Measurements from ENCODE around the gene SLC6A7. TPM values are rescaled to one million over a fixed set of nuclear protein-coding genes. Genes with fewer than 3 reads are reported as not detected.
A peak's percentile ranks its signal among the peaks of the same experiment; 100 is the strongest.
"Not testable (repeated sequence)": the region's sequence is repeated elsewhere in the genome, so short reads cannot be mapped to it uniquely, and the experiment has no call there.

The SLC6A7 gene
- total RNA-seq, 1 donor from 2014 or later = not detected

GRCh38 chr5:150219142-150219541, 29.3 kb downstream of the SLC6A7 start:
- ATAC-seq = no peak

DNA sequence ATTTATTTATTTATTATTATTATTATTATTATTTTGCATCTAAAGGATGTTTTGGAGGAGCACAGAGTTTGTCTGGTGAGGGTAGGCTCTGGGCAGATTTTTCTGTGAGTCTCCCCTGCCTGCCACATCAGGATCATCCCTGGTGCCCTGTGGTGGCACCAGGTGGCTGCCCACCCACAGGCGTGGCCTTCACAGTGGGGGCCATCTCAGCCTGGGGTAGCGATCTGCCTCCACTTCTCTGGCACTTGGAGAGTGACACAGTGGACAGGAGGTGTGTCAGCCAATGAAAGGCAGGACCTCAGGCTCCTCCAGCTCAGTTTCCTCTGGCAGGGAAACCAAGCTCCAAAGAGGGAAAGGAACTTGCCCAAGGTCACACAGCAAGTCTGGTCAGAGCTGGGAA, 30.0 kb downstream of the SLC6A7 start:
- no peak for ATAC-seq

- no peak for ATAC-seq
Measured at GRCh38 chr5:150221471-150221870, 31.6 kb downstream of the SLC6A7 start.

DNA sequence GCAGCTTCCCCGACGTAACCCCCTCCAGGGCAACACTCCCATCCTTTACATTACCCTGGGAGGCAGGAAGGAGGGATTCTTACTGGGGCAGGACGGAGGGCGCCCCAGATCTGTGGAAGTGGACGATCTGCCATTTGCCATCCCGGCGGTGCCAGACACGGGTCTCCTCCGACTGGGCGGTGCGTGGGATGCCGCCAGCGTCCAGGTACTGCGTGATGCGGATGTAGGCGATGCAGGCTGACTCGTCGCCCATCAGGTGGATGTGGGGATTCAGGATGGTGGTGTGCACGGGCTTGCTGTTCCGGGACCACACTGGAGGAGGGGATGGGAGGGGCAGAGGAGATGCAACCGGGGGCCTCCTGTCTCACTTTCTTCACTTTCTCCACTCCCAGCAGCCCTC, 33.0 kb downstream of the SLC6A7 start:
- no peak for ATAC-seq

DNA sequence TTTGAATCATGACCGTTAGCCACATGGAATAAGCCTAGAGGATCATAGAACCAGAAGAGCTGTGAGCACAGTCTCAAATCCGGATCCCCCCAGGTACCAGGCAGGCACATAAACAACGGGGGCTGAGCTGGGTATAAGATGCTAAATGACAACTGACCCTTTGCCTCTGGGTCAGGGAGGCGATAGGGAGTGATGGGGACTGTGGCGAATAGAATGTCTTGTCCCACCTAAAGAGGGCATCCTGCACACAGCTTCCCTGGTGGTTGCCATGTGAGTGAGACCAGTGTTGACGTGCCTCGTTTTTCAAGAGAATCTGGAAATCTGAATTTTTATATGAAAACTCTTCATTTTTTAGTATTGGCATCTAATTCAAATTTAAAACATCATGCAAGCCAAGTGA, 33.6 kb downstream of the SLC6A7 start:
- ATAC-seq = no peak

DNA sequence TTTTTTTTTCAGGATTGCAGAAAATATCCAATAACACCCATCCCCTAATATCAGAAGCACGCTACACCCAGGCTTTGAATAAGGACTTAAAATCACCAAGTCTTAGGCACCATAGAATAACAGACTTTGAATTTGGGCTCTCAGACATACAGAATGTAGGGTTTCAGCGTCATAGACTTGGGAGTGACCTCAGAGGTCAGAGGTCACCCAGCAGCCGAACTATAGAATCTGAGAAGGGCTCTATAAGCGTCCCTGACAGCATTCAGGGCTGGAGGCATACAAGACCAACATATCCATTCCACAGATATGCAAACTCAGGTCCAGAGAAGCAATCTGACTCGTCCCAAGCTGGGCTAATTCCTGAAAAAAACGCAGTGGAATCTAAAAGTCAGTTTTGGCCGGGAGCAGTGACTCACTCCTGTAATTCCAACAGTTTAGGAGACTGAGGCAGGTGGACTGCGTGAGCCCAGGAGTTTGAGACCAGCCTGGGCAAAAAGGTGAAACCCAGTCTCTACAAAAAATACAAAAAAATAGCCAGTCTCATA, 34.7 kb downstream of the SLC6A7 start:
- ATAC-seq = no peak

- no peak for ATAC-seq
Measured at GRCh38 chr5:150227036-150227435, 37.2 kb downstream of the SLC6A7 start.

DNA sequence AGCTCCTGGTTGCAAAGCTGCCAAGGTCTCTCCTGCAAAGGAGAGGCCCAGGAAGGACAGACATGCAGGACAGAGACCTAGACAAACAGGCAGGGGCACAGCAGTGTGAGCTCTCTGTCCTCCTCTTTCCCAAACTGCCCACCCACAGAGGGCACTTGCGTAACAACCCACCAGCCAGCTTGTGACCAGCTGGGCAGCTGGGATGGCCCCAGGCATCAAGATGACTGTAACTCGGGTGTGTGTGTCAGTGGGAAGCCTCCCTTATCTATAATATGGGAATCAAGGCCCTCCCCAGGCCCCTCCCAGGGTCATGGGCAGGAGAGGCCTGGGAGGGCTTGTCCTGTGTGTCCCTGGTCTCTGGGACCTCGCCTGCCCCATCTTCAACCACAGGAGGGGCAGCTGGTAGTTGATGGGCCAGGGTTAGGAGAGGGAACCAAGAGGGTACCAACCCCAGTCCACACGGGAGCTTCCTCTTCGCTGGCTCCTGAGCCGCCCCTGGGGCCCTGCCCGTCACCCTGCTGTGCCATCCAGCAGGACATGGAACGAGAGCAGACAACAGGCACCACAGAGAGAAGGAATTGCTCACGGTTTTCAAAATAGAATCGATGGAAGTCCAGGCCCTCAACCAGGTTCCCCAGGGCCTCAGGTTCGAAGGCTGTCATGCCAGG, 37.9 kb downstream of the SLC6A7 start:
- ATAC-seq = no peak

GRCh38 chr5:150229571-150229970, 39.7 kb downstream of the SLC6A7 start:
- ATAC-seq = no peak

GRCh38 chr5:150230842-150231241, 41.0 kb downstream of the SLC6A7 start:
- ATAC-seq = no peak

DNA sequence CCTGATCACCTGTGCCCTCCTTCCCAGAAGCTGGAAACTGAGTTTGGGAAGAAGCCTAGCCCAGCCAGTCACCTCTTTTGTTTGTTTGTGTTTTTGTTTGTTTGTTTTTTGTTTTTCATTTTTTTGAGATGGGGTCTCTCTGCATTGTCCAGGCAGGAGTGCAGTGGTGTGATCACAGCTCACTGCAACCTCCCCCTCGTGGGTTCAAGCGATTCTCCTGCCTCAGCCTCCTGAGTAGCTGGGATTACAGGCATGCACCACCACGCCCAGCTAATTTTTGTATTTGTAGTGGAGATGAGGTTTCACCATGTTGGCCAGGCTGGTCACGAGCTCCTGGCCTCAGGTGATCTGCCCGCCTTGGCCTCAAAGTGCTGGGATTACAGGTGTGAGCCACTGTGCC, 43.8 kb downstream of the SLC6A7 start:
- not testable (repeated sequence) for ATAC-seq

GRCh38 chr5:150234576-150235499, 45.0 kb downstream of the SLC6A7 start:
- no peak for ATAC-seq

GRCh38 chr5:150235500-150235854, 45.6 kb downstream of the SLC6A7 start:
- ATAC-seq = no peak

- no peak for ATAC-seq
Measured at GRCh38 chr5:150236313-150236712, 46.5 kb downstream of the SLC6A7 start.

DNA sequence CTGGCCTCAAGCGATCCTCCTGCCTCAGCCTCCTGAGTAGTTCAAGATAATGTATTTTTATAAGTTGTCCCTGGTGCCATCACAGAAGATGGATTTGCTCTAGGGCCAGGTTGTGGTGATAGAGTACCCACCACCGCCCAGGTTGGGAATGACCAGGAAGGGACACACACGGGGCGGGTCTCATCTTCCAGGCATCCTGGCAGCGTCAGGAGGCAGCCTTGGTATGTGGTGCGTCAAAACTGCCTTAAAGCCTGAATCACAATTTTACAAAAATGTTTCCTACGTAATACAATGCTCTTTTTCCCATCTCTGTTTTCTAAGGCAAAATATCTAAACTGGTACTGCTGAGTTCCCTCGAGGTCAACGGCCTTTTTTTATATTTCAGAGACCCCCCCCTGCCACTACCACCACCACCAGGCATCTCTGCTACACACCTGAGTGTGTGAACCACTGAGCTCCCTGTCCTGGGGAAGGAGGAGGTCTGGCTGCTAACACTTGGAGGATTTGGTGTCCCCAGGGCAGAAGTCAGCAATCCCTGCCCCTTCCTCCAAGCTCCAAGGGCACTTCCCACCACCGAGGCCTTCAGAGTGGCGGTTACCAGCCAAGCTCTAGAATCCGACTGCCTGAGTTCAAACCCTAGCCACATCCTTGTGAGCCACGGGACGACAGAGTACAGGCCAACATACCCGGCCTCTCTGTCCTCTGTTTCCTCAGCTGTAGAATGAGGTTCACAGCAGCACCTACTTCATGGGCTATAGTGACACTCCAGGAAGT, 47.3 kb downstream of the SLC6A7 start:
- no peak for ATAC-seq

DNA sequence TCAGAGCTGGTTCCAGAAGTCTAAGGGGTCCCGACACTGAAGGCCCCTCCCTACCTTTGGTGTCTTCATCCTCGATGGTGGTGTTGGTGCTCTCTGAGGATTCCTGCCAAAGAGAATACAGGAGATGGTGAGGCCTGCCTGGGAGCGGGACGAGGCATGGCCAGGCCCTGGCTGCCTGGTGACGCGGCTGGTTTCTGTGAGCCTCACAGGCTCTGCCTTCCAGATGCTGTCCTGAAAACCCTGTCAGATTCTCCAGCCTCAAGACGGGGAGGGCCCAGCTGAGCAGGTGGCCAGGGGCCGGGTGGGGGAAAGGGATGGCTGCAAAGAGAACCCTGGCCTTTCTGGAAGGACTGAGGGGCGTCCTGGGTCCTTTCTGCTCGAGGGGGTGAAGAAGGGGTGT, 48.8 kb downstream of the SLC6A7 start:
- ATAC-seq = no peak

DNA sequence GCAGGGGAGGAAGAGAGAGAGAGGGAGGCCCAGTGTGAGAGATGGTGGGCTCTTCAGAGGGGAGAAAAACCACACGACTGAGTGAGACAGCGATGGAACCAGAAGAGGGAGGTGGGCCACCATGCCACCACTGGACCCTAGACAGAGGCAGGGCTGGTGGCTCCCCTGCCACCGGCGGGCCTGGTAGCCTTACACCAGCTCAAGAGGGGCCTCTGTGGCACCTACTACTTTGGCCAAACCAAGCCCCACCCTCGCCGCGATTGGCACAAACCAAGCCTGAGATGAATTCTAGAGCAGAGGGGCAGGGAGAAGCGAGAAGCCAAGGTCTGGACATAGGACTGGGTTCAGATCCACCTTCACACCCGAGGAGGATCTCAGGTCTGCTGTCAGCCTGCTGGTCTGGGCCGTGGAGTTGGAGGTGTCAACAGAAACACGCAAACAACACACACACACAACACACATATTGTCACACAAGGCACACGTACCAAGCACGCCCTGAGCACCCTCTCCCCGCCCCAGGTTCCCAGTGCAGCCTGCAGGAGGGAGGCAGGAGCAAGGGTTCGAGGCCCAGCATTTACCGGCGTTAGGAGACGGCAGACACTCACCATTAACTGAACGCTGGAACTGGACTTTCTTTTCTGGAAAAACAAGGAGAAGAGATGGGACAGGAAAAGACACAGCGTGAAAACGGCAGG, 49.4 kb downstream of the SLC6A7 start:
- ATAC-seq = peak; percentile 15

GRCh38 chr5:150239794-150240122, 49.9 kb downstream of the SLC6A7 start:
- ATAC-seq = no peak

DNA sequence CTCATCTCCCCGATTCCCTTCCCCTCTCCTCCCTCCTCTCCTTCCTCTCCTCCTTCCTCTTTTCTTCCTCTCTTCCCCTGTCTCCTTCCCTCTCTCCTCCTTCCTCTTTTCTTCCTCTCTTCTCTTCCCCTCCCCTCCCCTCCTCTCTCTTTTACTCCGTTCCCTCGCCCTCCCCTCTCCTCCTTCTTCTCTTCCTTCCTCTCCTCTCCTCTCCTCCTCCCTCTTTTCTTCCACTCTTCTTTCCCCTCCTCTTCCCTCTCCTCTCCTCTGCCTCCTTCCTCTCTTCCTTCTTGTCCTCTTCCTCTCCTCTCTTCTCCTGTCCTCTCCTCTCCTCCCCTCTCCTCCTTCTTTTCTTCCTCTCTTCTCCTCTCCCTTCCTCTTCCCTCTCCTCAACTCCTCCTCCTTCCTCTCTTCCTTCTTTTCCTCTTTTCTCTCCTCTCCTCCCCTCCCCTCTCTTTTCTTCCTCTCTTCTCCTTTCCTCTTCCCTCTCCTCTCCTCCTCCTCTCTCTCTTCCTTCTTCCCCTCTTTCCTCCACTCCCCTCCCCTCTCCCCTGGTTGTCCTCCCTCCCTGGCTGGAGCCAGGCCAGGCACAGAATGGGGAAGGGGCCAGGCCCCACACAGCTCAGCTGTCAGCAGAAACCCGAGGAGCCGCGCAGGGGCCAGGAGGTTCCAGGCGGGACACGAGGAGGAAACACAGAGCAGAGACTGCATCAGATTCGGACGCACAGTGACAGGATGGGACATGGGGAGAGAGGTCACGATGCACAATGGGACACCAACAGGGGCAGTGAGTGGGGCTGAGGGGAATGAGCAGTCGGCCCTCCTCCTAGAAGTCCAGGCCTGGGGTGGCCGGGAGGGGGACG, 51.7 kb downstream of the SLC6A7 start:
- ATAC-seq = no peak

GRCh38 chr5:150242251-150242894, 52.5 kb downstream of the SLC6A7 start:
- no peak for ATAC-seq

- no peak for ATAC-seq
Measured at GRCh38 chr5:150243590-150243989, 53.7 kb downstream of the SLC6A7 start.
